SK-N-SH treated with all-trans-retinoic acid at 6 μM for 48 hours (cell line): ENCODE data around the gene BUD13.

Experiments used
- ATAC-seq: fragments of 200-7000 bp; cut with Tn5 transposase; 3 replicates; pipeline ENCODE4 v1.9.1; 2020; ENCODE audit warnings: mild to moderate bottlenecking, moderate library complexity
- ARNTL ChIP-seq: fragments of 450-650 bp; formaldehyde crosslinking; IDR thresholded peaks from 2 replicates; pipeline ENCODE4 v1.5.0; 2020; ENCODE audit warnings: low read depth, mild to moderate bottlenecking, moderate library complexity, borderline replicate concordance
- BACH2 ChIP-seq: fragments of 250-450 bp; sonication (Bioruptor Pico); IDR thresholded peaks from 2 replicates; pipeline ENCODE4 v1.9.0; 2021; ENCODE audit warnings: mild to moderate bottlenecking, borderline replicate concordance
- CREB5 ChIP-seq: fragments of 250-450 bp; sonication (Bioruptor Pico); IDR thresholded peaks from 2 replicates; pipeline ENCODE4 v1.5.1; 2020; ENCODE audit warnings: low read depth, mild to moderate bottlenecking, moderate library complexity
- CSDC2 ChIP-seq: fragments of 250-450 bp; sonication (Bioruptor Pico); IDR thresholded peaks from 2 replicates; pipeline ENCODE4 v1.5.0; 2020; ENCODE audit warnings: mild to moderate bottlenecking, moderate library complexity
- CSRNP3 ChIP-seq: fragments of 250-450 bp; sonication (Bioruptor Pico); IDR thresholded peaks from 2 replicates; pipeline ENCODE4 v1.5.1; 2021; ENCODE audit warnings: mild to moderate bottlenecking, moderate library complexity
- ESRRG ChIP-seq: fragments of 250-450 bp; sonication (Bioruptor Pico); IDR thresholded peaks from 2 replicates; pipeline ENCODE4 v1.6.1; 2021; ENCODE audit warnings: mild to moderate bottlenecking
- GLIS3 ChIP-seq: fragments of 250-450 bp; sonication (Bioruptor Pico); IDR thresholded peaks from 2 replicates; pipeline ENCODE4 v1.5.0; 2020; ENCODE audit warnings: mild to moderate bottlenecking, moderate library complexity
- ISL1 ChIP-seq: fragments of 250-450 bp; sonication (Bioruptor Pico); IDR thresholded peaks from 2 replicates; pipeline ENCODE4 v2.1.2; 2022; ENCODE audit warnings: mild to moderate bottlenecking, moderate library complexity
- OSR1 ChIP-seq: fragments of 250-450 bp; sonication (Bioruptor Pico); IDR thresholded peaks from 2 replicates; pipeline ENCODE4 v1.8.0; 2022; ENCODE audit warnings: moderate library complexity, mild to moderate bottlenecking, inconsistent platforms
- PATZ1 ChIP-seq: fragments of 250-450 bp; sonication (Bioruptor Pico); IDR thresholded peaks from 2 replicates; pipeline ENCODE4 v1.8.0; 2020; ENCODE audit warnings: mild to moderate bottlenecking, moderate library complexity, borderline replicate concordance
- POU6F1 ChIP-seq: fragments of 250-450 bp; sonication (Bioruptor Pico); IDR thresholded peaks from 2 replicates; pipeline ENCODE4 v1.8.0; 2021; ENCODE audit warnings: low read depth, mild to moderate bottlenecking, moderate library complexity, borderline replicate concordance
- PPARA ChIP-seq: fragments of 250-450 bp; sonication (Bioruptor Pico); IDR thresholded peaks from 2 replicates; pipeline ENCODE4 v1.5.0; 2020; ENCODE audit warnings: mild to moderate bottlenecking, borderline replicate concordance
- RARB ChIP-seq: fragments of 250-450 bp; sonication (Bioruptor Pico); IDR thresholded peaks from 2 replicates; pipeline ENCODE4 v1.8.0; 2021; ENCODE audit warnings: mild to moderate bottlenecking, moderate library complexity
- SNAI2 ChIP-seq: fragments of 250-450 bp; sonication (Bioruptor Pico); IDR thresholded peaks from 2 replicates; pipeline ENCODE4 v1.5.0; 2020; ENCODE audit warnings: mild to moderate bottlenecking, moderate library complexity
- TCF4 ChIP-seq: fragments of 250-450 bp; sonication (Bioruptor Pico); IDR thresholded peaks from 2 replicates; pipeline ENCODE4 v1.8.0; 2021; ENCODE audit warnings: mild to moderate bottlenecking, moderate library complexity, borderline replicate concordance
- TOX ChIP-seq: fragments of 250-450 bp; sonication (Bioruptor Pico); IDR thresholded peaks from 2 replicates; pipeline ENCODE4 v1.8.0; 2021; ENCODE audit warnings: mild to moderate bottlenecking, moderate library complexity, borderline replicate concordance
- ZC3H10 ChIP-seq: fragments of 250-450 bp; sonication (Bioruptor Pico); IDR thresholded peaks from 2 replicates; pipeline ENCODE4 v1.5.1; 2021; ENCODE audit warnings: mild to moderate bottlenecking, moderate library complexity
- ZFP3 ChIP-seq: fragments of 250-450 bp; sonication (Bioruptor Pico); IDR thresholded peaks from 2 replicates; pipeline ENCODE4 v1.5.0; 2020; ENCODE audit warnings: mild to moderate bottlenecking, moderate library complexity
- ZFP30 ChIP-seq: fragments of 450-650 bp; formaldehyde crosslinking; IDR thresholded peaks from 2 replicates; pipeline ENCODE4 v1.5.0; 2022; ENCODE audit warnings: mild to moderate bottlenecking, moderate library complexity
- ZNF565 ChIP-seq: fragments of 450-650 bp; formaldehyde crosslinking; conservative IDR thresholded peaks from 2 replicates; pipeline ENCODE4 v1.5.0; 2020; ENCODE audit warnings: low read depth, mild to moderate bottlenecking, moderate library complexity
- ZNF70 ChIP-seq: fragments of 450-650 bp; formaldehyde crosslinking; IDR thresholded peaks from 2 replicates; pipeline ENCODE4 v1.5.0; 2020; ENCODE audit warnings: mild to moderate bottlenecking, moderate library complexity
- ZNF8 ChIP-seq: fragments of 450-650 bp; formaldehyde crosslinking; IDR thresholded peaks from 2 replicates; pipeline ENCODE4 v1.5.0; 2020; ENCODE audit warnings: mild to moderate bottlenecking, moderate library complexity

Gene BUD13

GRCh38 chr11:116792869-116793771, 20.3 kb upstream of the BUD13 start:
- peak; percentile 51 for ATAC-seq
- TF ChIP-seq PPARA (CRISPR knock-in tag), result no peak
- no peak for TF ChIP-seq ZNF70
- no peak for TF ChIP-seq ARNTL (CRISPR knock-in tag)
- no peak for TF ChIP-seq TCF4 (CRISPR knock-in tag)
- TF ChIP-seq ZNF565 (CRISPR knock-in tag), result no peak
- TF ChIP-seq BACH2 (CRISPR knock-in tag), result no peak
- TF ChIP-seq ZFP30 (CRISPR knock-in tag), result no peak
- no peak for TF ChIP-seq OSR1 (CRISPR knock-in tag)
- no peak for TF ChIP-seq CREB5 (CRISPR knock-in tag)
- no peak for TF ChIP-seq ZC3H10

- ATAC-seq, result no peak
Observed at GRCh38 chr11:116792144-116792868, 19.5 kb upstream of the BUD13 start.

GRCh38 chr11:116791813-116792143, 19.0 kb upstream of the BUD13 start, which contains the start of gene APOA5:
TSS of gene APOA5 (minus strand) at chr11:116791879. CDS start at chr11:116791860, 19 bp downstream.
- TF ChIP-seq RARB, result no peak
- TF ChIP-seq, all 23 proteins: peak for 0
- no peak for ATAC-seq

More at GRCh38 chr11:116792144-116792868, 19.5 kb upstream of the BUD13 start:
- TF ChIP-seq TCF4 (CRISPR knock-in tag) (no peak), POU6F1 (CRISPR knock-in tag) (no peak), ZFP3 (CRISPR knock-in tag) (no peak), ESRRG (CRISPR knock-in tag) (no peak), TOX (CRISPR knock-in tag) (no peak)

GRCh38 chr11:116791002-116791812, 18.4 kb upstream of the BUD13 start:
- TF ChIP-seq ZNF8 (CRISPR knock-in tag) (no peak), CSRNP3 (no peak), CSDC2 (CRISPR knock-in tag) (no peak), OSR1 (CRISPR knock-in tag) (no peak), GLIS3 (CRISPR knock-in tag) (no peak), SNAI2 (CRISPR knock-in tag) (no peak), ZNF565 (CRISPR knock-in tag) (no peak), PPARA (CRISPR knock-in tag) (no peak), ZC3H10 (no peak), ESRRG (CRISPR knock-in tag) (no peak), POU6F1 (CRISPR knock-in tag) (no peak), ARNTL (CRISPR knock-in tag) (no peak), ISL1 (CRISPR knock-in tag) (no peak), ZFP3 (CRISPR knock-in tag) (no peak), PATZ1 (CRISPR knock-in tag) (no peak), CREB5 (CRISPR knock-in tag) (no peak), TCF4 (CRISPR knock-in tag) (no peak), ZFP30 (CRISPR knock-in tag) (no peak)
- ATAC-seq, result peak; percentile 74
